Raji (cell line): ENCODE results near the gene SMARCD3.

Experiments used
- POLR2A ChIP-seq: IDR thresholded peaks from 2 replicates; pipeline ENCODE4 v1.6.1; 2011; ENCODE audit warnings: low read depth, low read length, control low read depth; ENCODE audit not compliant: insufficient read depth

Gene SMARCD3

DNA sequence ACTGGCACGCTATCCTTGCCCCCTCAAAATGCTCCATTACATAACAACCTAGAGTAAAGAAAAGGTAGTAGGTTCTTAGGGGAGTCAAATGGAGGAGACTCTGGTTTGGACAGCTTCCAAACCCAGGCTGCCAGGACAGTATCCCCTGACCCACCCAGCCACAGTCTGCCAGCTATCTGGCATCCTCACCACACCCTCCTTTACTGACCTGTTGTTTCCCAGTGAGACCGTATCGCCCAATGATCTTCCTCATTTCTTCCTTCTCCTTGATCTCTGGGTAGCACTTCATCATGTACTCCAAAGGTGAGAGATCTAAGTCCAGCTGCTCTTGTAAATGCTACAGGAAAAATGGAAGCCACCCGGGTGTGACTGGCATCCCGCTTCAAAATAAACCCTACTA is 33.1 kb downstream of the SMARCD3 start:
- TF ChIP-seq POLR2A, result no peak

DNA sequence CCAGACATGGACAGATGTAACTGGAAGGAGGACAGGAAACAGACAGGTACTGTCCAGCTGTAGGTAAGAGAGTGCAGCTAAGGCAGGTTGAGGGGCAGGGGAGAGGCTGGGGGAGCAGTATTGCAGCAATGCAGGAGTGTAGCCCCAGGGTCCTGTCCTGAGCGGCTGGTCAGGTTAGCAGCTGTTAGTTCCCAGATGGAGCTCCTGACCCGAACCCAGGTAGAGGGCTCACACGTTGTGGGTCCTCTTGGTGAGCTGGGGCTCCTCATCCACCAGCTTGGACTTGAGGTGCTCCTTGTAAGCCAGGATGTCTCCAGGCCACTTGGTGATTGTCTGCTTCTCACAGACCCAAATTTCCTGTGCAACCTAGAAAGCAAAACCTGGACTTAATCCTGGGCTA is 34.7 kb downstream of the SMARCD3 start:
- TF ChIP-seq POLR2A, result no peak

DNA sequence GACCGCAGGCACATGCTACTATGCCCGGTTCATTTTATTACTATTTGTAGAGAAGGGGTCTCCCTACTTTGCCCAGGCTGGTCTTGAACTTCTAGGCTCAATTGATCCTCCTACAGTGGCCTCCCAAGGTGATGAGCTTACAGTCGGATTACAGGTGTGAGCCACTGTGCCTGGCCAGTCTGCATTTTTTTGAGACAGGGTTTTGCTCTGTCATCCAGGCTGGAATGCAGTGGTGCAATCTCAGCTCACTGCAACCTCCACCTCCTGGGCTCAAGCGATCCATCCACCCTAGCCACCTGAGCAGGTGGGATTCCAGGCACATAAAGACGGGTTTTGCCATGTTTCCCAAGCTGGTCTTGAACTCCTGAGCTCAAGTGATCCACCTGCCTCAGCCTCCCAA is 35.9 kb downstream of the SMARCD3 start:
- no peak for TF ChIP-seq POLR2A

DNA sequence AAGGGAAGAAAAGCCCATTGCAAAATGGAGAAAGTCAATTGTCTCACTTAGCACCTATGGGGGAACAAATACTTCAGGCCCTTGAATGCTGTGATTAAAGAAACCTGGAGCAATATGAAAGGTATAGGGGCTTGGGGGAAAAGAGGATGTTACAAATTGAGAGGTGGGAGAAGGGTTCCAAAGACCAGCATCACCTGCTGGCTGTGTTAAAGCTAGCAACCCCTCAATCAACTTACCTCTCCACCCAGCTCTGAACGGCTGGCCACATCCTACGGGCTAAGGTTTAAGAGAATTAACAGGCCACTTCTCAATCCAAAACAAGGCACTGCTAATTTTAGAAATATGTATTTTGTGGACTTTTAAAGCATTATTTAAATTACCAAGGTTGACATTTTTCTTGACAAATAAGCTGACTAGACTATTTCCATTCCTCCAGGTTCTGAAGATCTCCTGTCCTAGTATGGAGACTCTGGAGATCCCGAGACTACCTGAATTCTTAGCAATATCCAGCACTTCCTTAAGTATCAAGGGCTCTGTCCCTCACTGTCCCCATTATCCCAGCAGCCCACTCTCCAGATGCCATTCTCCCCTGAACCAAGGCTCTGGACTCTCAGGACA is 37.2 kb downstream of the SMARCD3 start:
- TF ChIP-seq POLR2A, result no peak

DNA sequence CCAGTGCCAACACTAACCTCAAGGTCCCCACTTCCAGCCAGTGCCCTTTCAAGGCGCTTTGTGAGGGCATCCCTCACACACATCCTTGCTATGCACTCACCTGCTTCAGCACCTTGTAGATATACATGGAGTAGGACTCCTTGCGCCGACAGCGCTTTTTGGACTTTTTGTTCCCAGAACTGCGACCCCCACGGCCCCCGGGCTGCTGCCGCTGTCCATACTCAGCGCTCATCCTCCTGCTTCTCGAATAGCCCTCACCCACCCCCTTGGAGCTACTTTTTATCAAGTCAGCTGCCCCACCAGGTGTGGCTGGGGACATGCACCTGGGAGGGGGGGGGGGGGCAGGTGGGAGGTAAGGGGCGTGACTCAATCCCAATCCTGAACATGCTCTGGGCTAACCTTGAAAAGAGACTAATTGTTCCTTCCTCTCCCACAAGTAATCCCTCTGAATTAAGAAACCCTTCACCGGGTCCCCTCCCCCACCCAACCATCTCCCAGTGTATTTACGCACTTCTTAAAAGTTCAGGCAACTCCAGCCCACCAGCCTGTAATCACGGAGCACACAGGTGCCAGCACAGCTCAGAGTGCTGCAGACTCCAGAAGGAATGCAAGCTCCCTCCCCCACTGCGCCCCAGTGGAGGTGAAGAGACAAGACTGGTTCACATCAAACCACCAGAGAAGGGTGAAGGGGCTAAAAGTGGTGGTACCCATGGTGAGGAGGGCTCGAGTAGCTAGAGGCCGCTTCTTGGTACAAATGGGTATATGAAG is 38.2 kb downstream of the SMARCD3 start, which contains the start of gene H2BK1:
Gene H2BK1, minus strand, starts transcription at position 402 of the 768 bp plus-strand sequence. Its CDS starts 170 bp downstream, at position 232.
- TF ChIP-seq POLR2A, result no peak

DNA sequence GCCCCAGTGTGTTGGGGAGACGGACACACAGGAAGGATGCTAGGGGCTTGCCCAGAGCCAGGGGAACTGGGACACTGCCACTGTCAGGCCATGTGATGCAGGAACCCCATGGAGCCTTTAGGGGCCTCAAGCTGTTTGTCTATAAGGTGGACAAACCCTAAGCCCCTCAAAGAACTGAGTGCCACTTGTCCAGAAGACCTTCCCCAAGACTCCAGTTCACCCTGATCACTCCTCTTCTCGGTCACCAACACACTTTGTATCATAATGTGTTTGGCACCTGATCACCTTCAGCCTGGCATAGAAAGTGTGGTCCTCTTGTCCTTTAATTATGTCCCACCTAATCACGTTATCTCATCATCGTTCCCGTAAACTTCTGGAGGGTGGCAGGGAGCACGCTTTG is 38.9 kb downstream of the SMARCD3 start:
- TF ChIP-seq POLR2A, result no peak

DNA sequence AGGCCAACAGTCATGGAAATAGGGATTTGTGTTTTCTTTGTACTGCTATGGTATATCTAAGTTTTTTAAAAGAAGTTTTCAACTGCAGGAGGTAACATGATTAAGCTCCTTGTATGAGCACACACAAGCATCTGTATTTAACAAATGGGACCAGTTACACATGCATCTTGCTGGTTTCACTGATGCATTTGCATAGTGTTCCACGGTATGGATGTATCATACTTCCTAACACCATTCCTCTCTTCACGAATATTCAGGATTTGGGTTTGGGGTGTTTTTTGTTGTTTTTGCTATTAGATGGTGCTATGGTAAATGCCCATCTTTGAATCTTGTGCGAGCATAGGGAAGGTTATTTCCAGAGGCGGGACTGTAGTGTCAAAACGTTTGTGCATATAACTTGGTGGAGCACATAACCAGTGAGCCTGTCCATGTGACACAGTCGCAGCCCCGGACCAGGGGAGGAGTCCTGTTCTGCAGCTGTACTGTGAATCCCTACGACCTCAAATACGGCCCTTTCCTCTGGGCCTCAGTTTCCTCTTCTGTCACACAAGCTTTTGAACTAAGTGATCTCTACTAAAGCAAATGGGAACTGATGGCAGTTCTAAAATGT is 40.1 kb downstream of the SMARCD3 start:
- no peak for TF ChIP-seq POLR2A

DNA sequence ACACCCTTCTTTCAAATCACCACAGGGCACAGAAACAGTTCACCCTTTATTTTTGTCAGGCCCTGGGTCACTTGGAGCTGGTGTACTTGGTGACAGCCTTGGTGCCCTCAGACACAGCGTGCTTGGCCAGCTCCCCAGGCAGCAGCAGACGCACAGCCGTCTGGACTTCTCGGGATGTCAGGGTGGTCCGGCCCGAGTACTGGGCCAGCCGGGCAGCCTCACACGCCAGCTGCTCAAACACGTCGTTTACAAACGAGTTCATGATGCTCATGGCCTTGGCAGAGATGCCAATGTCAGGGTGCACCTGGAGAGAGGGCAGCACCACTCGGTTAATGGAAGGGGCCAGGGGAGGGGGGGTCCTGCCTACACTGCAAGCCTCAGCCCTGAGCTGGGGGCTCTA is 40.7 kb downstream of the SMARCD3 start:
- TF ChIP-seq POLR2A, result no peak

DNA sequence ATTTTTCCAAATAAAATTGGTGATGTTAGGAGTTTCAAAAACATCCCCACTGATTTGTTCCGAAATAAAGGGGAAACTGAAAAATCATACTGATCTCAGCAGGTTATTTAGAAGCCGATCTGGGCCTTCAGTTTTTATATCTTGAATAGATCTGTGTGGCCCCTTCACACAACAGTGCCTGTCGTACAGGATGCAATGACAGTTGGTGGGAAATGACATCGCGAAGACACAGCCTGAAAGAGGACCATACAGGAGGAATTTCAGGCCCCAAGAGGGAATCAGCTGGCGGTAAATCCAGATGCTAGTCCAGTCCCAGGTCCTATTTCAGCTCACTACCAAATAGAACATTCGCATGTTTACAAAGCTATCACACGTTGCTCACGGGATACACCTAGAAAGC is 41.2 kb downstream of the SMARCD3 start:
- no peak for TF ChIP-seq POLR2A

DNA sequence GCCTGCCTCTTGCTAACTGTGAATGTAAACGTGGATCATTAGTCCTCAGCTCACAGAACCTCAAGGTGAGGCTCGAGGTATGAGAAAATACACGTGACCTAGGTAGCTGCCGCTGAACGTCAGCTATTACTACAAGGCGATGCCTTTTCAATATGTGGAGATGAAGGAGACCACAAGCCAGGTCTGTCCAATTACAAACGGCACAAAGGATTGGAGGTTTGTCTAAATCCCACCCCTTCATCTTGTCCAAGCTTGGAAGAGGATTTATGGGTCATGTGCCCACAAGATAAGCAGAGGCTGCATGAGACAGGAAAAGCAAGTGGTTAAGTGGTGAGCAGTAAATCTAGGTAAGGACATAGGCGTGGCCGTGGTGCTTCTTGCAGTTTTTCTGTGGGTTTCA is 41.6 kb downstream of the SMARCD3 start:
- TF ChIP-seq POLR2A, result no peak

DNA sequence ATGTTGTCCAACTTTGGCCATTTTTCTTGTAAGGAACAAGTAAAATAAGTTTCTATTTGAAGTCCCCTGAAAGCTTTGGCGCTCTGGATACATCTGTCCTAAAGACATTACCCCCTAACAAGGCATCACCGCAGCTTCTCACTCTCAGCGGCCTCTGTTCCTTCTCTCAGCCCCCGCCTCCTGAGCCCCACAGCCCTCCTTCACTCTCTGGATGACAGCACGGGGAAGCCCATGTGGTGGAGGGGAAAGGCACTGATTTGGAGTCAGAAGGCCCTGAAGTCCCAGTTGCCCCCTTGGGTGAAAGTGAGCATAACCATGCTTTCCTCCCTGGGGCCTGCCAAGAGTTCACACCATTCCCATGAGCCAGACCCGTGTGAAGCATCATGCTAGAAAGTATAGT is 42.8 kb downstream of the SMARCD3 start:
- no peak for TF ChIP-seq POLR2A

DNA sequence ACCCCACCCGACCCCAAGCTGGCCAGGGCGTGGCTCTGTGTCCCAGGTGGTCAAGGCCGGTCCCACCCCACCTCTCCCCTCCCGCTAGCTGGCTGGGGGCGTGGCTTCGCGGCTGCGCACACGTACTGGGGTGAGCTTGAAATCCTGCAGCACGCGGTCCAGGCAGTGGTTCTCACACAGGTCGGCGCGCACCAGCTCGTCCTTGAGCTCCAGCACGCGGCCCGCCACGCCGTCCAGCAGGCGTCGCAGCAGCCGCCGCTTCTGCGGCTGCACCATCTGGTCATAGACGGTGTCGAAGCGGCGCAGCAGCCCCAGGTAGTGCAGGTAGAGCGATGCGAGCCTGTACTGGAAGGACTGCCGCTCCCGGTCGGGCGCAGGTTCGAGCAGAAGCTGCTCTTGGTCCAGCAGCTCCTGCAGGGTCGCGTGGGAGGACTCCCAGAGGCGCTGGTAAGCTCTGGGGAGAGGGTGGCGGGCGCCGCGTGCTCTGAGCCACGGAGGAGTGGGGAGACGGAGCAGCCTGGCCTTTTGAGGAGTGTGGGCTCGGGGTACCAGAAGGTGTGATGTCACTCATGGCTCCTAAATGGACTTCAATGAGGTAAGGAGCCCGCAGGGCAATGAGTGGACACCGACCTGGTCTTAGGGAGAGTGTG is 44.0 kb downstream of the SMARCD3 start:
- no peak for TF ChIP-seq POLR2A

DNA sequence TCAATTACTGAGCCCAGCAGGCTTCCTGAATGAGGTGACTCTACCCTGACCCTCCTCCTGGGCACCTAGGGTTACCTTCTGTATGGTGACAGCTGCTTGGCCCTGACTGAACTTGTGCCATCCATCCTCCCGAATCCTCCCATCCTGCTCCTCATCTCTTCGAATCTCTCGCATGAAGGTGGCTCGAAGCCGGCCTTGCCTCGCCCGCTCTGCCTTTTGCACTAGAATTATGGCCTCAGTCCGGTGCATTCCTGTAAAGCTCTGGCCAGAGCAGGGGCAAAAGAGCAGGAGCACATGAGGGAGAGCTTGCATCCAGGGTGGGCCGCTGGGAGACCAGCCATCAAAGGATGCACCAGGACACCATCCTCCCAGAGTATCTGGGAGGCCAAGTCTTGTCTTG is 45.7 kb downstream of the SMARCD3 start:
- no peak for TF ChIP-seq POLR2A

DNA sequence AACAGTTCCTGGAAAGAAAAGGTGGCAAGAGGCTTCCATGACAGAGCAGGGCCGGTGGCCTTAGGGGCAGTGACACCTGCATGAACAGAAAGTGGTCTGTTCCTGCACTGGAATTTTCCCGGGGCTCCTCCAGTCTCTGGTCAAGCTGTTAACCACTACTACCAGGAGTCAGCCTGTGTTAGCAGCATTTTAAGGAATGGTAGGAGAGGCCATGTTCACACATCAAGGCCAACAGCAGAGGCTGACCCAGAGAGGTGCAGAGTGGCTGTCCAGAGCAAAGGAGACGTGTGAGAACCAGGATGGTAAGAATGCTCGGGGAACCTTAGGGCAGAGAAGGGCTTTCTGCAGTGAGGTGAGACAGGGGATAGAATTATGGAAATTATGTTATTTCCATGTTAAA is 46.7 kb downstream of the SMARCD3 start:
- TF ChIP-seq POLR2A, result no peak

DNA sequence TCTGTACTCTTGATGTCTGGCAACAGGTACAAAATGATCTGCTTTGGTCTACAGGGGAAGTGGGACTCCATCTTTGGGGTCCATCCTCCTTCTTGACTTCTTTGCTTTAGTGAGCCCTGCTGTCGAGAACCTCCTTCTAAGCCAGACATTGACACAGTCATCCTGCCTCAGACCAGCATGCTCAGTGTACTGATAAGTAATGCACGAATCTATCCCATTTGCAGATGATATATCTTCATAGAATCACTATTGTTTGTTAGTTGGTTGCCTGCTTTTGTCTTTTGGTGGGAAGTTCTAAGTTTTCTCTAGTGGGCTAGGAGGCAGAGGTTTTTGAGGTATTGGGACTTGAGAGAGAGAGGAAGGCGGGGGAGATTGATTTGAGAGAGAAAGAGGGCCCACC is 47.1 kb downstream of the SMARCD3 start:
- TF ChIP-seq POLR2A, result no peak
